K562 (cell line): ENCODE measurements around the gene SPDYE3. TPM values are rescaled to one million over a fixed set of nuclear protein-coding genes. Genes with fewer than 3 reads are reported as not detected.

Experiments
- ATAC-seq: fragments of 200-7000 bp; cut with Tn5 transposase; 3 replicates; pipeline ENCODE4 v1.9.1; 2020; ENCODE audit warnings: moderate library complexity
- BruUV-seq: library from RNA; stranded (reverse); fragments of 400-500 nt; replicated peaks from 2 replicates; lab custom pipeline; 2021; lab: Mats Ljungman, UMichigan
- CTCF ChIA-PET: fragments of 300-600 bp; formaldehyde crosslinking; extraction: SDS; loops from one replicate; lab custom pipeline; 2021; ENCODE audit warnings: low intra/inter-chr PET ratio; lab: Yijun Ruan, JAX
- POLR2A ChIA-PET: fragments of 300-600, 350-650 bp; sonication (Branson Sonifier 250); formaldehyde crosslinking; extraction: SDS; loops from one replicate; lab custom pipeline; 2021; ENCODE audit warnings: antibody characterized with exemption, inconsistent platforms; lab: Yijun Ruan, JAX
- DNase-seq, 4 experiments: peaks; one replicate each; pipeline versions ENCODE4 v3.0.0 to v3.0.0-alpha.2; 2011 to 2018; ENCODE audit warnings: low spot score in 3 of 4, mixed read lengths in 3 of 4; ENCODE audit errors: extremely low read depth in 1 of 4
- FAIRE-seq: peaks from 2 replicates; lab custom pipeline; 2011; peaks lifted over from hg19 to GRCh38; lab: Jason Lieb, UNC
- H2AFZ ChIP-seq: 2 replicates; pipeline ENCODE4 v1.6.0; 2011; ENCODE audit warnings: low read depth, low read length, control low read depth, inconsistent platforms
- H3K27ac ChIP-seq: fragments of 200-600 bp; 3 replicates; pipeline ENCODE4 v1.8.0; 2011; ENCODE audit warnings: low read depth, mild to moderate bottlenecking, control low read depth, inconsistent platforms, low read length, moderate library complexity, mixed read lengths; ENCODE audit errors: extremely low read depth
- H3K27me3 ChIP-seq, 2 experiments: fragments of 300-600 bp in 1 of 2; 2 replicates in 1 of 2; 3 replicates in 1 of 2; pipeline versions ENCODE4 v1.6.0 to v1.8.0; 2011; ENCODE audit warnings: inconsistent platforms in 2 of 2, low read length in 2 of 2, mild to moderate bottlenecking in 1 of 2, mixed read lengths in 1 of 2, moderate library complexity in 1 of 2; ENCODE audit not compliant: control insufficient read depth in 2 of 2, insufficient read depth in 2 of 2
- H3K36me3 ChIP-seq: fragments of 300-600 bp; 3 replicates; pipeline ENCODE4 v1.8.0; 2011; ENCODE audit warnings: mild to moderate bottlenecking, low read length, inconsistent platforms; ENCODE audit not compliant: control insufficient read depth, insufficient read depth
- H3K4me1 ChIP-seq, 2 experiments: fragments of 200-600 bp in 1 of 2; replicated peaks in 1 of 2; 2 replicates in 1 of 2; 3 replicates in 1 of 2; pipeline versions ENCODE4 v1.5.1 to v1.8.0; 2011; ENCODE audit warnings: inconsistent platforms in 2 of 2, low read length in 2 of 2, mild to moderate bottlenecking in 1 of 2, mixed read lengths in 1 of 2, moderate library complexity in 1 of 2; ENCODE audit not compliant: control insufficient read depth in 2 of 2, insufficient read depth in 2 of 2
- H3K4me2 ChIP-seq: 2 replicates; pipeline ENCODE4 v1.6.1; 2011; ENCODE audit warnings: low read length, control low read depth, inconsistent platforms, mixed read lengths; ENCODE audit not compliant: insufficient read depth
- H3K4me3 ChIP-seq: fragments of 200-600 bp; sonication (generic), shearing (Covaris generic); 2 replicates; pipeline ENCODE4 v1.5.1; 2016; ENCODE audit warnings: control low read depth, inconsistent platforms
- H3K79me2 ChIP-seq: fragments of 200-600 bp; 3 replicates; pipeline ENCODE4 v1.8.0; 2011; ENCODE audit warnings: low read length, inconsistent platforms; ENCODE audit not compliant: control insufficient read depth, insufficient read depth
- H3K9ac ChIP-seq, 2 experiments: 2 replicates each; pipeline versions ENCODE4 v1.6.0 to v1.6.1; 2011; ENCODE audit warnings: low read depth in 2 of 2, low read length in 2 of 2, control low read depth in 1 of 2, inconsistent platforms in 1 of 2, mild to moderate bottlenecking in 1 of 2, mixed read lengths in 1 of 2; ENCODE audit not compliant: insufficient read depth in 1 of 2
- H3K9me1 ChIP-seq: one replicate; pipeline ENCODE4 v1.6.0; 2011; ENCODE audit warnings: inconsistent platforms, mild to moderate bottlenecking, low read length, moderate library complexity; ENCODE audit not compliant: control insufficient read depth, insufficient read depth
- H3K9me3 ChIP-seq: replicated peaks from 2 replicates; pipeline ENCODE4 v1.5.1; 2011; ENCODE audit warnings: low read depth, low read length, inconsistent platforms; ENCODE audit not compliant: control insufficient read depth, insufficient read depth
- H4K20me1 ChIP-seq: replicated peaks from 2 replicates; pipeline ENCODE4 v1.6.1; 2011; ENCODE audit warnings: low read length, inconsistent platforms, mixed read lengths; ENCODE audit not compliant: control insufficient read depth, insufficient read depth
- CHD4 ChIP-seq: fragments of 200-600 bp; sonication (generic); IDR thresholded peaks from 3 replicates; pipeline ENCODE4 v1.6.1; 2012; ENCODE audit warnings: low read depth, mild to moderate bottlenecking, mixed read lengths, low read length, inconsistent platforms; ENCODE audit not compliant: insufficient read depth, insufficient replicate concordance, poor library complexity, severe bottlenecking
- PBX2 ChIP-seq, 2 experiments: IDR thresholded peaks in 1 of 2; conservative IDR thresholded peaks in 1 of 2; 2 replicates each; pipeline ENCODE4 v1.6.1; 2016; ENCODE audit warnings: low read depth in 2 of 2, mild to moderate bottlenecking in 1 of 2, missing compliant biosample characterization in 1 of 2, missing genetic modification characterization in 1 of 2, moderate library complexity in 1 of 2
- RBM25 ChIP-seq: fragments of 200-400 bp; formaldehyde crosslinking; IDR thresholded peaks from 2 replicates; pipeline ENCODE4 v1.6.1; 2018; ENCODE audit warnings: low read length, low read depth, moderate library complexity; ENCODE audit not compliant: severe bottlenecking
- SREBF2 ChIP-seq: sonication (generic); formaldehyde crosslinking; IDR thresholded peaks from 2 replicates; pipeline ENCODE4 v1.4.0; 2020; ENCODE audit warnings: mild to moderate bottlenecking, missing genetic modification reagents
- ZFP36 ChIP-seq: fragments of 150-350 bp; IDR thresholded peaks from 2 replicates; pipeline ENCODE4 v1.6.1; 2018; ENCODE audit warnings: low read length, low read depth; ENCODE audit not compliant: partially characterized antibody
- whole genome bisulfite sequencing: fragments of 100-300 bp; shearing (Covaris generic); methylation state at CpG from one replicate; pipeline ENCODE4 v1.1.6; 2016; ENCODE audit warnings: low coverage, mixed read lengths; ENCODE audit not compliant: insufficient coverage; ENCODE audit errors: missing lambda C conversion rate; 5-methylcytosine and 5-hydroxymethylcytosine counted together
- in situ Hi-C: fragments of 300-500 bp; cut with MboI; formaldehyde crosslinking; loops from 4 replicates; pipeline ENCODE4 v1.15.0; 2018; ENCODE audit warnings: inconsistent platforms, mixed read lengths
- intact Hi-C: fragments of 100-400 bp; cut with micrococcal nuclease; formaldehyde crosslinking; loops from 2 replicates; pipeline ENCODE4 v1.14.2; 2022
- polyA plus RNA-seq, 8 experiments: library from polyadenylated mRNA; depleted of rRNA in 4 of 8; stranded (reverse) in 5 of 8; unstranded in 3 of 8; fragments of >200 nt; fragmentation: Nextera tagmentation in 2 of 8; fragmentation: Illumina TruSeq in 1 of 8; extraction: Ambion mirVana in 2 of 8; extraction: Trizol in 1 of 8; gene quantifications; 2 replicates each; pipeline versions ENCODE4 v1.2.1 to v1.2.3, GENCODE V29; 2011 to 2014; ENCODE audit warnings: inconsistent platforms in 1 of 8, missing spikeins in 1 of 8
- total RNA-seq, 7 experiments: library from RNA; depleted of rRNA in 6 of 7; stranded (reverse); fragments of >200 nt in 6 of 7; fragmentation: Illumina TruSeq in 2 of 7; extraction: Trizol in 2 of 7; gene quantifications; 2 replicates each; pipeline versions ENCODE4 v1.2.1 to v1.2.3, GENCODE V29; 2011 to 2021; ENCODE audit warnings: low replicate concordance in 1 of 7

SPDYE3 gene
- total and polyA plus RNA-seq, 9 of the 15 experiments (the other 6 are each of a cell fraction or from before 2014, with no cell fraction given): 0.04 to 3.3 (median 1.2) TPM; not detected in 6

GRCh38 chr7:100266576-100267354, 40.7 kb upstream of the SPDYE3 start:
- ATAC-seq: no peak
- Histone ChIP-seq H3K4me3 (no peak overlapping the region), H3K9me3 (no peaks in the 10 kb centered on the region), H3K79me2 (no peaks in the 10 kb centered on the region; the same call in 2 of the 3 replicates), H3K9me1 (no peaks in the 10 kb centered on the region), H4K20me1 (peaks cover 8% of the 10 kb centered on the region), H3K9ac (no peak overlapping the region), H3K36me3 (no peaks in the 10 kb centered on the region), H3K27ac (no peak overlapping the region), H3K4me2 (no peak overlapping the region), H2AFZ (no peak overlapping the region), H3K4me1 (peaks cover 21 to 28% of the 10 kb centered on the region in 2 experiments), H3K27me3 (no peaks in the 10 kb centered on the region)
- ChIA-PET POLR2A (interaction anchor here (1.5 kb wide), 1 partner anchor 12 kb away, joined by 7 read pairs; no protein-coding TSS in a partner anchor), CTCF (no interaction called here)
- in situ Hi-C loops: no loop called here
- 80% methylated on average over 10 of the region's 10 CpGs for WGBS
- DNase-seq: no peak
- no peak for TF ChIP-seq SREBF2 (CRISPR knock-in tag)
- TF ChIP-seq PBX2 (CRISPR knock-in tag; IDR thresholded peaks at IDR 0.05; ENCODE audit: low read depth): no peak
- TF ChIP-seq PBX2 (tag; conservative IDR thresholded peaks at IDR 0.05; ENCODE audit: low read depth): no peak
- TF ChIP-seq RBM25: peak; percentile 57
- peak; percentile 88 for TF ChIP-seq ZFP36
- peak; percentile 15 for TF ChIP-seq CHD4
- BruUV-seq: no TSS peak
- FAIRE-seq: no peak
- intact Hi-C loops: no loop called here
